Measurements from ENCODE around the gene TOR4A. TPM values are rescaled to one million over a fixed set of nuclear protein-coding genes. Genes with fewer than 3 reads are reported as not detected.

Gene TOR4A
- total and polyA plus RNA-seq, 10 of the 15 experiments (the other 5 are each of a cell fraction or from before 2014, with no cell fraction given) = 2.0 to 19.9 (median 3.7) TPM

DNA sequence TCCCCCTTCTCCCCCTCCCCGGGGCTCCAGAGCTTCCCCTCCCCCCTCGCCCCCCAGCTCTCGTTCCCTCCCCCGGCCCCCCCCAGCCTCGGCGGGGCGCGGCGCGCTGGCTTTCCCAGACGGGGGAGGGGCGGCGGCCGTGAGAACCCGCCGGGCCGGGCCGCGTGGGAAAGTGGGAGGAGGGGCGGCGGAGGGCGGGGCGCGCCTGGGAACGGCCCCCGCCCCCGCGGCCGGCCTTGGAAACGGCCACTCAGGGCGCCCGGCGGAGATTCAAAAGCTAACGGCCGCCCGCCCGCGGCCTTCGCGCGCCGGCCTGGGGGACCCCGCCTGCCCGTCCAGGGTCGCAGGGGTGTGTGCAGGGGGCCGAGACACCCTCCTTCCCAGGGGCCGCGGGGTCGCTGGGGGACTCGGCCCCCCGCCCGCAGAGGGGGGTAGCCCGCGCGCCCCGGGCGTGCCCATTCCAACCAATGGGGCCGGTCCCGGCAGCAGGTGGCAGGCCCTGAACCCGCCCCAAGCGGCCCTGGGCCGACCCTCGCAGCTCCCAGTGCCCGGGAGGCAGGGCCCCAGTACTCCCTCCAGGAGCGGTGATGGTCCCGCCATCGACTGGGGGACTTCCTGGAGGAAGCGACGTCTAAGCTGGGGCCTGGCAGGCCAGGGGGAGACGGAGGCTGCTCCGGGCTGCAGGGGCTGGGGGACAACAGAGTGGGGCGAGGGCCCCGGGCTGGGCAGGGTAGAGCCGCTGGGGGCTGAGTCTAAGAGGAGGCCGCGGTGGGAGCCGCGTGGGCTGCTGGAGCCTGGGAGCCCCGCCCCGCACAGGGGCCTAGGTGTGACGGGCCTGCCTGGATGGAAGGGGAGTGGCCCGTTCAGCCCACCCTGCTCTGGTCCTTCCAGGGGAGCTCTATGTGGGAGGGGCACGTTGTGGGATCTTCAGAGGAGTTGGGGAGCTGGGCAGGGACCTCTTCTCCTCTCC is 38.8 kb downstream of the TOR4A start (continued):
- TF ChIP-seq NFYB (IDR thresholded peaks at IDR 0.05; ENCODE audit: insufficient read depth, low read depth, low read length) = peak; percentile 61; the same call in 1 of the 2 replicates
- peak; percentile 53 for TF ChIP-seq NBN (IDR thresholded peaks at IDR 0.05)
- no peak for TF ChIP-seq NR2C2 (IDR thresholded peaks at IDR 0.05; ENCODE audit: borderline replicate concordance, control insufficient read depth, insufficient read length, low read depth)
- TF ChIP-seq, protein P1, sequence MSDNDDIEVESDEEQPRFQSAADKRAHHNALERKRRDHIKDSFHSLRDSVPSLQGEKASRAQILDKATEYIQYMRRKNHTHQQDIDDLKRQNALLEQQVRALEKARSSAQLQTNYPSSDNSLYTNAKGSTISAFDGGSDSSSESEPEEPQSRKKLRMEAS (IDR thresholded peaks at IDR 0.05; ENCODE audit: low read depth, low read length) = no peak
- TF ChIP-seq, protein P2, sequence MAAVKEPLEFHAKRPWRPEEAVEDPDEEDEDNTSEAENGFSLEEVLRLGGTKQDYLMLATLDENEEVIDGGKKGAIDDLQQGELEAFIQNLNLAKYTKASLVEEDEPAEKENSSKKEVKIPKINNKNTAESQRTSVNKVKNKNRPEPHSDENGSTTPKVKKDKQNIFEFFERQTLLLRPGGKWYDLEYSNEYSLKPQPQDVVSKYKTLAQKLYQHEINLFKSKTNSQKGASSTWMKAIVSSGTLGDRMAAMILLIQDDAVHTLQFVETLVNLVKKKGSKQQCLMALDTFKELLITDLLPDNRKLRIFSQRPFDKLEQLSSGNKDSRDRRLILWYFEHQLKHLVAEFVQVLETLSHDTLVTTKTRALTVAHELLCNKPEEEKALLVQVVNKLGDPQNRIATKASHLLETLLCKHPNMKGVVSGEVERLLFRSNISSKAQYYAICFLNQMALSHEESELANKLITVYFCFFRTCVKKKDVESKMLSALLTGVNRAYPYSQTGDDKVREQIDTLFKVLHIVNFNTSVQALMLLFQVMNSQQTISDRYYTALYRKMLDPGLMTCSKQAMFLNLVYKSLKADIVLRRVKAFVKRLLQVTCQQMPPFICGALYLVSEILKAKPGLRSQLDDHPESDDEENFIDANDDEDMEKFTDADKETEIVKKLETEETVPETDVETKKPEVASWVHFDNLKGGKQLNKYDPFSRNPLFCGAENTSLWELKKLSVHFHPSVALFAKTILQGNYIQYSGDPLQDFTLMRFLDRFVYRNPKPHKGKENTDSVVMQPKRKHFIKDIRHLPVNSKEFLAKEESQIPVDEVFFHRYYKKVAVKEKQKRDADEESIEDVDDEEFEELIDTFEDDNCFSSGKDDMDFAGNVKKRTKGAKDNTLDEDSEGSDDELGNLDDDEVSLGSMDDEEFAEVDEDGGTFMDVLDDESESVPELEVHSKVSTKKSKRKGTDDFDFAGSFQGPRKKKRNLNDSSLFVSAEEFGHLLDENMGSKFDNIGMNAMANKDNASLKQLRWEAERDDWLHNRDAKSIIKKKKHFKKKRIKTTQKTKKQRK (IDR thresholded peaks at IDR 0.05; ENCODE audit: low read depth, low read length) = no peak
- TF ChIP-seq, protein P3, sequence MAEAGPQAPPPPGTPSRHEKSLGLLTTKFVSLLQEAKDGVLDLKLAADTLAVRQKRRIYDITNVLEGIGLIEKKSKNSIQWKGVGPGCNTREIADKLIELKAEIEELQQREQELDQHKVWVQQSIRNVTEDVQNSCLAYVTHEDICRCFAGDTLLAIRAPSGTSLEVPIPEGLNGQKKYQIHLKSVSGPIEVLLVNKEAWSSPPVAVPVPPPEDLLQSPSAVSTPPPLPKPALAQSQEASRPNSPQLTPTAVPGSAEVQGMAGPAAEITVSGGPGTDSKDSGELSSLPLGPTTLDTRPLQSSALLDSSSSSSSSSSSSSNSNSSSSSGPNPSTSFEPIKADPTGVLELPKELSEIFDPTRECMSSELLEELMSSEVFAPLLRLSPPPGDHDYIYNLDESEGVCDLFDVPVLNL (IDR thresholded peaks at IDR 0.05; ENCODE audit: low read depth, low read length) = peak; percentile 83
- TF ChIP-seq CBX5 (IDR thresholded peaks at IDR 0.05; ENCODE audit: low read depth) = no peak
- TF ChIP-seq SP1 (IDR thresholded peaks at IDR 0.05; ENCODE audit: low read depth, low read length) = peak; percentile 43
- no peak for TF ChIP-seq ETV6 (conservative IDR thresholded peaks at IDR 0.05 in 1 of 2, IDR thresholded peaks at IDR 0.05 in 1 of 2; ENCODE audit: borderline replicate concordance in 1 of 2, low read depth in 1 of 2)
- TF ChIP-seq PML (IDR thresholded peaks at IDR 0.05; ENCODE audit: low read length) = no peak
- no peak for TF ChIP-seq EP300 (IDR thresholded peaks at IDR 0.05; ENCODE audit: borderline replicate concordance in 1 of 2, control insufficient read depth in 1 of 2, low read depth in 2 of 2, low read length in 2 of 2)
- TF ChIP-seq BMI1 (IDR thresholded peaks at IDR 0.05; ENCODE audit: borderline replicate concordance) = no peak
- TF ChIP-seq KLF5 (IDR thresholded peaks at IDR 0.05; ENCODE audit: partially characterized antibody) = no peak
- no peak for TF ChIP-seq ZZZ3 (IDR thresholded peaks at IDR 0.05; ENCODE audit: control insufficient read depth, insufficient read length, low read depth)
- no peak for TF ChIP-seq ZBED1 (IDR thresholded peaks at IDR 0.05; ENCODE audit: borderline replicate concordance)
- TF ChIP-seq MTA3 (IDR thresholded peaks at IDR 0.05; ENCODE audit: borderline replicate concordance, low read length) = no peak
- no peak for TF ChIP-seq ZNF274 (IDR thresholded peaks at IDR 0.05; ENCODE audit: insufficient read depth, insufficient read length)
- peak; percentile 100 for TF ChIP-seq GATAD2B (conservative IDR thresholded peaks at IDR 0.05; ENCODE audit: low read depth)
- TF ChIP-seq, protein P4, sequence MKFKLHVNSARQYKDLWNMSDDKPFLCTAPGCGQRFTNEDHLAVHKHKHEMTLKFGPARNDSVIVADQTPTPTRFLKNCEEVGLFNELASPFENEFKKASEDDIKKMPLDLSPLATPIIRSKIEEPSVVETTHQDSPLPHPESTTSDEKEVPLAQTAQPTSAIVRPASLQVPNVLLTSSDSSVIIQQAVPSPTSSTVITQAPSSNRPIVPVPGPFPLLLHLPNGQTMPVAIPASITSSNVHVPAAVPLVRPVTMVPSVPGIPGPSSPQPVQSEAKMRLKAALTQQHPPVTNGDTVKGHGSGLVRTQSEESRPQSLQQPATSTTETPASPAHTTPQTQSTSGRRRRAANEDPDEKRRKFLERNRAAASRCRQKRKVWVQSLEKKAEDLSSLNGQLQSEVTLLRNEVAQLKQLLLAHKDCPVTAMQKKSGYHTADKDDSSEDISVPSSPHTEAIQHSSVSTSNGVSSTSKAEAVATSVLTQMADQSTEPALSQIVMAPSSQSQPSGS (IDR thresholded peaks at IDR 0.05; ENCODE audit: low read length) = no peak
- no peak for TF ChIP-seq SIN3A (IDR thresholded peaks at IDR 0.05; ENCODE audit: low read depth, low read length)
- TF ChIP-seq ZNF384 (IDR thresholded peaks at IDR 0.05; ENCODE audit: borderline replicate concordance, low read depth, low read length) = no peak

Measured in GM12878 (cell line).